ENCODE data around the gene RRBP1.

The RRBP1 gene

GRCh38 chr20:17655286-17655651, 26.8 kb downstream of the RRBP1 start:
- DNase-seq, result no peak
- in situ Hi-C loops (cut with HindIII; ENCODE audit: low pct_ligation_motif_present, low pct_unique_long_range_greater_than_20kb, low sequenced_read_pairs), result no loop called here

- DNase-seq, result peak; percentile 22
- in situ Hi-C loops (cut with HindIII; ENCODE audit: low pct_ligation_motif_present, low pct_unique_long_range_greater_than_20kb, low sequenced_read_pairs), result no loop called here
These were observed 27.3 kb downstream of the RRBP1 start for GRCh38 chr20:17654649-17655285.

DNA sequence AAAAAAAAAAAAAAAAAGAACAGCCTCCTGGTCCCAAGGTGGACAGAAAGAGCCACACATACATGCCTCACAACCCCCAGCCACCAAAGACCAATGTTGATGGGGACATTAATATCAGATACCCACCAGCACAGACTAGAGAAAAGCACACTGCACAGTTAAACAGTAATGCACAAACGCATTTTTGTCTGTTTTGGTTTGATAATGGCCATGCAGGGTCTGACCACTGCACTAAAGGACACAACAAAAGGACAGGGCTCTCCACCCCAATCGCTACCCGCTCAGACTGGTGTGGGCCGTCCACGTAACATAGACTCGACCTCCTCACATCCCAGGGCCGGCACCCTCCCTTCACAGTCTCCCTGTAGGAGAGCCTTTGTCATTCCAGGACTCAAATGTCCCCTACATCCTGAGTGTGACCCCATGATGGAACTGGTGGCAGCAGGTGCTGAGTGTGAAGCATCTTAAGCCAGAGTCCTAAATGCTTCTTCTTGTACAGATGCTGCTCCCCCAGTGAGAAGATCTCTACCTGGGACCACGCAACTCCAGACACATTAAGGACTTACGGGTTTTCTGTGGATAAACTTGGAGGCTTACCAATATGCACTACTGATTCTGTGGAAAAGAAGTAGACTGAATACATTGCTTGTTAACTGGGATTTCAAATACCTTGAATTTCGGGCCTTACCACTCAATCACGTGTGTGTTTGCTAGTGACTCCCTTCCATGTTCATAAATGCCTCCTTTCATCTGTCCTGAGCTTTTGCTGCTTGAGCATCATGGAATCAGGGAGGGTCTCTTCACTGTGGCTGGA, 28.0 kb downstream of the RRBP1 start:
- in situ Hi-C loops (cut with HindIII; ENCODE audit: low pct_ligation_motif_present, low pct_unique_long_range_greater_than_20kb, low sequenced_read_pairs), result no loop called here
- no peak for DNase-seq

GRCh38 chr20:17652411-17652810, 29.6 kb downstream of the RRBP1 start:
- DNase-seq, result no peak
- in situ Hi-C loops (cut with HindIII; ENCODE audit: low pct_ligation_motif_present, low pct_unique_long_range_greater_than_20kb, low sequenced_read_pairs), result no loop called here

GRCh38 chr20:17651760-17652388, 30.2 kb downstream of the RRBP1 start:
- DNase-seq, result no peak
- in situ Hi-C loops (cut with HindIII; ENCODE audit: low pct_ligation_motif_present, low pct_unique_long_range_greater_than_20kb, low sequenced_read_pairs), result no loop called here

- DNase-seq, result no peak
- in situ Hi-C loops (cut with HindIII; ENCODE audit: low pct_ligation_motif_present, low pct_unique_long_range_greater_than_20kb, low sequenced_read_pairs), result no loop called here
These were observed 30.8 kb downstream of the RRBP1 start for GRCh38 chr20:17651129-17651759.

DNA sequence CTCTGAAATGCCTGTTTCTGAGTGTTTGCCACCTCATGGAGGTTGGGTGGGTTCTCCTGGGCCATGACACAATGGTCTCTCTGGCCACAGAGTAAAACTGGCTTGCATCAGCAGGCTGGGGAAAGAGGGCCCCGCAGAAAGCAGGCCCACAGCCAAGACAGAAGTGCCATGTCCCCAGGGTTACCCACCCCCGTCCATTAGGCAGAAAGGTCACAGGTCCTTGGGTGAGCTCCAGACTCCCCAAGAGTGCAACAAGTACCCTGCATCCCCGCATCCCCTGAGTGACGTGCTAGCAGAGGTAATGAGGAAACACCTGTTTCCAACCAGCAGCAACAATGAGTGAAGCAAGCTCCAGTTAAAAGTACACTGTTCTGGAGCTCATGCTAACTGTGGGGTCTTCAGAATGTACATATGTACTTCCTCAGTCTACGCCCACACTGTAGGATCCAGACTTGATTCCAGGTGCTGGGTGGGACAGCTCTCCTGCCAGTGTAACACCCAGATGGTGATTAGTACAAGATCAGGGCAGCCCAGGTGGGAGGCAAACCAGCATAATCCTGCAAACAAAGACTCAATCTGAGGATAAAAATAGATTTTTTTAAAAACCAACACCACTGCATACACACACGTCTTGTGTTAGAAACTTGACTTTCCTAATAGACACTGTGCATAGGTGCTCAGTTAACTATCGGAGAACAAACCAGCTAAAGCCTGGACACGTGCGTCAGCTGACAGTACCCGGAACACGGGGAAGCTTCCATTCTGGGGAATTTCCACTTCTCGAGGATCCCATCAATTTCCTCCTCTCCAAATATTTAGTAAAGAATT, 31.5 kb downstream of the RRBP1 start:
- in situ Hi-C loops (cut with HindIII; ENCODE audit: low pct_ligation_motif_present, low pct_unique_long_range_greater_than_20kb, low sequenced_read_pairs), result no loop called here
- no peak for DNase-seq

DNA sequence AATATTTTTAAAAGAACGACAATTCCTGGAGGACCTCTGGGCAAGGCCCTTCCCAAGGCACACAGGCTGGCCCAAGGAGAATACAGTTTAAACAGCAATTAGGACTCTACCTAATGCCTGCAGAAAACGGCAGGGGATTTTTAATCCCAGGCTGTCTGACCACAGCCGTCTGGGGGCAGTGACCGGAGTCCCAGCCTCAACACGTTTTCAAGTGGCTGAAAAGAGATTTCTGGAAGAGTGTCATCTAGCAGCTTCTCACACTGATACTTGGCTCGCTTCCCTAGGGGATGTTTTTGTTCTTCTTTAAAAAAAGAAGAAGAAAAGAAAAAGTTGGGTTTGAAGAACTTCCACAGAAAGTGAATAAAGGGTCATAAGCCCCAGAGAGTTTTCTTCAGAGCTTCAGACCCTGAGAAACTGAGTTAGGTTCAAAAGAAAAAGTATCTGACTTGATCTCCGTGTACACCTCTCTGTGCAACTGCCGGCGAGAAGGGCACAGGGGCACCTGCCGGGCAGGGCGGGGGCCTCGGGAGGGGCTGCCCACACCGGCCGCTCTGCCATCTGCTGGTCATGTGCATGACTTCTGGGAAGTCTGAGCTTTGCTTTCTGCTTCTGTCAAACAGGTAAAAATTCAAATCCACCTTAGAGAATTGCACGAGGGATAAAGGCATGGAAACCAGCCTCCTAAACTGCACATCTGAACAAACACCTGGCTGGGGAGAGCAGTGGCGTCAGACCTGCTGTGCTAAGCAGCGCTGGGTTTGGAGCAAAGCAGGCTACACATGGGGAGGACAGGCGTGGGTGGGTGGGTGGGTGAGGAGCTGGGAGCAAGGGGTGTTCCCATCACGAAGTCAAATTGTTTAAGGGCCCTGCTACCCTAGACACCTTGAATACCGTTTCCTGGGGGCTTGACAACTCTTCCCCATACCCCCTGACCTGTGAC, 33.0 kb downstream of the RRBP1 start:
- in situ Hi-C loops (cut with HindIII; ENCODE audit: low pct_ligation_motif_present, low pct_unique_long_range_greater_than_20kb, low sequenced_read_pairs), result no loop called here
- DNase-seq, result peak; percentile 5

GRCh38 chr20:17648315-17648646, 33.8 kb downstream of the RRBP1 start:
- DNase-seq, result no peak
- in situ Hi-C loops (cut with HindIII; ENCODE audit: low pct_ligation_motif_present, low pct_unique_long_range_greater_than_20kb, low sequenced_read_pairs), result no loop called here

DNA sequence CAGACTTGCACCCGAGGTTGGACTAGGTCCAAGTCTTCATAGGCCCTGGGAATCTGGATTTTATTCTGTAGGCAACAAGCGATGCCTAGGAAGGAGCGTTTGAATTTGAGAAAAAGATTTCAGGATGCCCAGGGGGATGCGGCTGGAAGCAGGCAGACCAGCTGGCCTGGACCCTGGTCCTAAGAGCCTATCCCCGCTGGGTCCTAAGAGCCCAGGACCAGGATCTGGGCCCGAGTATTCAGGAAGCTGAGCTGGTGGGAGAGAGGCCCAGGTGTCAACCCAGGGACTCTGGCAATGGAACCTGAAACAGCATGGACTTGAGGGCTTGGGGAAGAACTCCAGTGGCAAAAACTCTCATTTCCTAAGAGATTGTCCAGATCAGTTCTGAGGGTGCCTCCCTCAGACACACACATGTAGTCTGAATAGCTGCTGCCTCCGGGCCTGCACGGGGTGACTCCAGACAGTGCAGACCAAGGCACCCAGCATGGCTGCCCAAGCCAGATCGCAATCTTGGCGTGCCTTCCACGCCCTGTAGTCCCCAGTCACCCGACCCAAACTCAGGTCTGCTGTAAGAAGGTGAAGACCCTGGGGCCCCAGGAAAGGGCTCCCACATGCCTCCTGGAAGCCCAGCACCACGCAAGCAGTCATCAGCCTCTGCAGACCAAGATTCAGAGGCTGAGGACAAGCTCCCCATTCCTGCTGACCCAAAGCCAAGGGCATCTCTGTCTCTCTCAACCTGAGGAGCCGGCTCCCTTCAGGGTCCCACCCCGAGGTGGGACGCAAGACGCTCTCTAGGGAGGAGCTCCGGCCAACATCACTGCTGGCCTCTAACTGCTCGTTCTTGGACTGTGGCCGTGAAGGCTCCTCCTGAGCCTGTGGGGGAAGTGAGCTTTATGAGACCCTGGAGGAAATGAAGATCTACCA, 34.4 kb downstream of the RRBP1 start:
- DNase-seq, result no peak
- in situ Hi-C loops (cut with HindIII; ENCODE audit: low pct_ligation_motif_present, low pct_unique_long_range_greater_than_20kb, low sequenced_read_pairs), result no loop called here

- no peak for DNase-seq
- in situ Hi-C loops (cut with HindIII; ENCODE audit: low pct_ligation_motif_present, low pct_unique_long_range_greater_than_20kb, low sequenced_read_pairs), result no loop called here
These were observed 35.1 kb downstream of the RRBP1 start for GRCh38 chr20:17646961-17647301.

- DNase-seq, result no peak
- in situ Hi-C loops (cut with HindIII; ENCODE audit: low pct_ligation_motif_present, low pct_unique_long_range_greater_than_20kb, low sequenced_read_pairs), result no loop called here
These were observed 35.7 kb downstream of the RRBP1 start for GRCh38 chr20:17646209-17646960.

DNA sequence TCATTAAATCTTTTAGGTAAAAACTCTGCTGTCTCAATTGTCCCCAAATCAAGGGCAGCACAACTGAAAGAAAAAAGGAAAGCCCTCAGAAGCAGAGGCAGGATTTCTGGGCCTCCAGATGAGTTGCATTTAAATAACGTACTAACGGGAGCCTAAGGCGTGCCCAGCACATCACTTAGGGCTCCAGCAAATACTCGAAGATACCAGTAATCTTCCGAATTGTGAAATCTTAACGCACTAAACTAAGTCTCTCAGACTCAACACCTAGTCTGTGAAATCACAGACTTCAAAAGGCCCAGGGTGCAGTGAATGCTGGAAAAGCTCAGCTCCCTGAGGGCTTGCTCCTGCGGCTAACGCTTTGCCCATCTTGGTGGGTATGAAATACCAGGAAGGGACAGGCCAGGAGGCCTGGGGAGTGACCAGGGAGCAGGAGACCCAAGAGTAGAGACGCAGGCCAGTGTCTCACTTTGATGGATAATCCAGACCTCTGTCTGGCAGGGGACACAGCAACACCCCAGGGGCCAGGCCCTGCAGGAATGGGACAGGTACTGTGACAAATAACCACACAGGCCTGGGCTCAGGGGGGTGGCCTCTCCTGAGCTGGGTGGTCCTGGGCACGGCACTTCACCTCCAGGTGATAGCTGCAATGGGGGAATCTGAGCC, 36.4 kb downstream of the RRBP1 start:
- in situ Hi-C loops (cut with HindIII; ENCODE audit: low pct_ligation_motif_present, low pct_unique_long_range_greater_than_20kb, low sequenced_read_pairs), result no loop called here
- no peak for DNase-seq

DNA sequence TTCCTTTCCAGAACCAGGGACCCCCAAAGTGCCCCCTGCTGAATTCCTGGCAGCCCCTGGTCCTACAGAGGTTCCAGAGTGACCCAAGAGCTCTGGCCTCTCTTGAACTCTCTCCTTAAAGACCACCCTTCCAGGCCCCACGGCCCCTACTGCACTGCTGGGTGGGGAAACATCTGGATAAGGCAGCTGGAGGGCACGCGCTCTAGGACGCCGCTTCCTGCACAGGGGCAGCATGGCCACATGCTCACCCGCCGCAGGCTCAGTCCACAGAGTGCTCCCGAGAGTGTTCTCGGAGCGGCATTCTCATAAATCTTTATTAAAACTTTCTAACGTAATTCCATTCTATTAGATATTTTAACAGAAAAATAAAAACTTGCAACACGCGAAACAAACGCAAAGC, 37.0 kb downstream of the RRBP1 start:
- in situ Hi-C loops (cut with HindIII; ENCODE audit: low pct_ligation_motif_present, low pct_unique_long_range_greater_than_20kb, low sequenced_read_pairs), result no loop called here
- no peak for DNase-seq

DNA sequence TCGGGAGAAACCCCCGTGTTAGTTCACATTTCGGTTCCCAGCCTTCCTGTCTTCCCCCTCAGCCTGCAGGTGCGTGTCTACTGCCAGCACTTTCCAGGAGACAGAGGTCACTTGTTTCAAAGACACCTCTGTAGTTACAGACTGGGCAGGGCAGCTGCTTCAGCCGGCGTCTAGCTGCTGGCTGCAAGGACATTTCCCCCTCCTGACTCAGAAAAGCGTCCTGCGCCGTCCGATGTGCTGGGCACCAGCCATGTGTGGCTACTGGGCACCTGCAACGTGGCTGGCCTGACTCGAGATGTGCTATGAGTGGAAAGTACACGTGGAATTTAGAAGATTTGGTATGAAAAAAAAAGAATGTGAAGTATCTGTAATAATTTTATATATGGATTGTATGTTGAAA, 37.6 kb downstream of the RRBP1 start:
- in situ Hi-C loops (cut with HindIII; ENCODE audit: low pct_ligation_motif_present, low pct_unique_long_range_greater_than_20kb, low sequenced_read_pairs), result no loop called here
- no peak for DNase-seq

Measured in ACHN (cell line).